Measurements from ENCODE around the gene ATF7.

DNA sequence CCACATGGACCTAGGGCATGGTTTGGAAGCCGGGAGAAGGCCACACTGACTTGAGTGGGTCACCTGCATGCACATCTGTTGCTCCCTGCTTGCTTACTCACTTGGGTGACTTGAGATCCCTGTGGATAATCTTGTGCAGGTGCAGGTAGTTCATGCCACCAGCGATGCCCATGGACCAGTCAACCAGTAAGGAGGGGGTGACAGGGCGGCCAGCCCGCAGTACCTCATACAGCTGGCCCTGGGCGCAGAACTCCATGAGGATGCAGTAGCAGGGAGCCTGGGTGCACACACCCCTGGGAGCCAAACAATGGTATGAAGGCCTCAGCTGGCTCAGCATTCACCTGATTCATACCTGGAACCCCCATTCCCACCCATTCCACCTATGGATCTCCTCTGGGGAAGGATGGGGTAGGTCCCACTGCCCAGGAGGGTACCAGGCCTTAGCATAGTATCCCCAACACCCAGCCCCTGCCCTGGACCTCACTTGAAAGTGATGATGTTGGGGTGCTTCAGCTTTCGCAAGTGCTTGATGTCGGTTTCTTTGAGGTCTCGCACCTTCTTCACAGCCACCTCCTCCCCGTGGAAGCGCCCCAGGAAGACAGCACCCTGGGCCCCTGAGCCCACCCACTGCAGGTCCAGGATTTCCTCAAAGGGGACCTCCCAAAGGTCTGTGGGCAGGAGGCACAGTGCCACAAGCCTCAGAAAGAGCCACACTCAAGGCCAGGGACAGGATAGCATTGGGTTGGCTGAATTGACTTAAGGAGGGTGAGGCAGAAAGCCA is 140.0 kb downstream of the ATF7 start:
- TF ChIP-seq ZNF785 (CRISPR knock-in tag; IDR thresholded peaks at IDR 0.05) = no peak
- no peak for TF ChIP-seq GABPA (tag; conservative IDR thresholded peaks at IDR 0.05; ENCODE audit: low read depth)
- TF ChIP-seq EZH2 (IDR thresholded peaks at IDR 0.05; ENCODE audit: borderline replicate concordance, low read depth, low read length) = no peak
- TF ChIP-seq ZNF140 (CRISPR knock-in tag; IDR thresholded peaks at IDR 0.05) = no peak
- TF ChIP-seq ZNF586 (CRISPR knock-in tag; conservative IDR thresholded peaks at IDR 0.05) = no peak
- TF ChIP-seq, protein P1, sequence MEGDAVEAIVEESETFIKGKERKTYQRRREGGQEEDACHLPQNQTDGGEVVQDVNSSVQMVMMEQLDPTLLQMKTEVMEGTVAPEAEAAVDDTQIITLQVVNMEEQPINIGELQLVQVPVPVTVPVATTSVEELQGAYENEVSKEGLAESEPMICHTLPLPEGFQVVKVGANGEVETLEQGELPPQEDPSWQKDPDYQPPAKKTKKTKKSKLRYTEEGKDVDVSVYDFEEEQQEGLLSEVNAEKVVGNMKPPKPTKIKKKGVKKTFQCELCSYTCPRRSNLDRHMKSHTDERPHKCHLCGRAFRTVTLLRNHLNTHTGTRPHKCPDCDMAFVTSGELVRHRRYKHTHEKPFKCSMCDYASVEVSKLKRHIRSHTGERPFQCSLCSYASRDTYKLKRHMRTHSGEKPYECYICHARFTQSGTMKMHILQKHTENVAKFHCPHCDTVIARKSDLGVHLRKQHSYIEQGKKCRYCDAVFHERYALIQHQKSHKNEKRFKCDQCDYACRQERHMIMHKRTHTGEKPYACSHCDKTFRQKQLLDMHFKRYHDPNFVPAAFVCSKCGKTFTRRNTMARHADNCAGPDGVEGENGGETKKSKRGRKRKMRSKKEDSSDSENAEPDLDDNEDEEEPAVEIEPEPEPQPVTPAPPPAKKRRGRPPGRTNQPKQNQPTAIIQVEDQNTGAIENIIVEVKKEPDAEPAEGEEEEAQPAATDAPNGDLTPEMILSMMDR (IDR thresholded peaks at IDR 0.05 in 2 of 3, conservative IDR thresholded peaks at IDR 0.05 in 1 of 3; ENCODE audit: insufficient read depth in 2 of 3, low read depth in 1 of 3, low read length in 3 of 3) = no peak
- TF ChIP-seq ZNF436 (CRISPR knock-in tag; IDR thresholded peaks at IDR 0.05) = no peak
- TF ChIP-seq FOS (IDR thresholded peaks at IDR 0.05; ENCODE audit: extremely low read depth, insufficient read length) = no peak
- TF ChIP-seq TGIF2 (CRISPR knock-in tag; IDR thresholded peaks at IDR 0.05) = no peak
- TF ChIP-seq SAP30 (IDR thresholded peaks at IDR 0.05; ENCODE audit: borderline replicate concordance, insufficient read depth, low read depth, low read length, poor library complexity, severe bottlenecking) = no peak
- no peak for TF ChIP-seq RBM22 (IDR thresholded peaks at IDR 0.05; ENCODE audit: low read depth, low read length, poor library complexity, severe bottlenecking)
- no peak for TF ChIP-seq SUPT5H (IDR thresholded peaks at IDR 0.05)

Data from K562 (cell line).